ENCODE data around the gene CCDC27. TPM values are rescaled to one million over a fixed set of nuclear protein-coding genes. Genes with fewer than 3 reads are reported as not detected.

CCDC27 gene
- total and polyA plus RNA-seq, 4 experiments from 2014 or later = not detected

DNA sequence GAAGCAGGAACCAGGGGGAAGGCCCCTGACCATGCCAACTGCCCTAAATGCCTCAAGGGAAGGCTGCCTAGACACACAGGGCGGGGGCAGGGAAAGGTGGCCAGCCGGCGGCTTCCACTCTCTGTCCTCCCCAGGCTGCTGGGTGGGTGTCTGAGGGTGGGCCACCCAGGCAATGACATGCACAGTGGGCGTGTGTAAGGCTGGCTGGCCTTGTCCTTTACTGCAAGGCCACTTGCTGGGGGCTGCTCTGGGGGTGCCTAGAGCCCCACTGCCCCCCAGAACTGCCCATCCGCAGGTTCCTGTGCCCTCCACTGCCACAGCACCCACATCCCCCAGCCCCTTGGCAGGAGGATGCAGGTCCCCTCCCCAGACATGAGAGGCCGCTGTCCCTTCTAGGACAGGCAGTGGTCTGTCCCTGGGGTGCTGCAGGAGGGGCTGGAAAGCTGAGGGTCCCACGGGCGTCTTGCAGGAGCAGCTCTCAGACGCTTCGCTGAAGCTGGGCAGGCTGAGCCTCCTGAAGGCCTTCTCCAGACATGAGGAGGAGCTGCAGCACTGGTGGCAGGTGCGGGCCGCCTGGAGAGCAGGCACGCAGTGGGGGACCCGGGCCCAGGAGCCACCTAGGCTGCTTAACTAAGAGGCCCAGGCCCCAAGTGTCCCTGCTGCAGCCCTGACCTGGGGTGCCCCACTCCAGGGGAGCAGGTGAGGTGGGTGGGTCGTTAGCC is 10.1 kb downstream of the CCDC27 start:
- no peaks in the 10 kb centered on the region for H3K36me3 Mint-ChIP-seq
- intact Hi-C loops (cut with micrococcal nuclease) = no loop called here
- H3K27me3 ChIP-seq (ENCODE audit: insufficient read depth, low read length) = no peaks in the 10 kb centered on the region
- no peaks in the 10 kb centered on the region for H3K36me3 ChIP-seq (ENCODE audit: insufficient read depth, low read length)
- H3K4me1 ChIP-seq (ENCODE audit: insufficient read depth, low read length) = no peaks in the 10 kb centered on the region
- no peak overlapping the region for H3K27ac ChIP-seq (ENCODE audit: low read depth, low read length)
- peaks cover 0 to 3% (median 0%) of the 10 kb centered on the region in 8 donors for H3K9me3 Mint-ChIP-seq
- H3K4me3 Mint-ChIP-seq = no peak overlapping the region
- ChIA-PET POLR2A (ENCODE audit: partially characterized antibody) (no interaction called here), CTCF (ENCODE audit: partially characterized antibody) (no interaction called here)
- no peaks in the 10 kb centered on the region for H3K9me3 ChIP-seq (ENCODE audit: control insufficient read depth in 1 of 2, low read length in 2 of 2)
- no peaks in the 10 kb centered on the region for H3K4me1 Mint-ChIP-seq
- no peak for DNase-seq
- H3K27me3 Mint-ChIP-seq = peaks cover 18 to 19% of the 10 kb centered on the region in 2 donors
- H3K4me3 ChIP-seq (ENCODE audit: low read length in 2 of 2) = no peak overlapping the region
- no peak overlapping the region for H3K27ac Mint-ChIP-seq

- no peak for DNase-seq
- H3K27me3 Mint-ChIP-seq = peaks cover 19 to 22% of the 10 kb centered on the region in 2 donors
- Histone ChIP-seq H3K9me3 (ENCODE audit: control insufficient read depth in 1 of 2, low read length in 2 of 2) (no peaks in the 10 kb centered on the region), H3K27me3 (ENCODE audit: insufficient read depth, low read length) (no peaks in the 10 kb centered on the region), H3K4me1 (ENCODE audit: insufficient read depth, low read length) (no peaks in the 10 kb centered on the region), H3K36me3 (ENCODE audit: insufficient read depth, low read length) (no peaks in the 10 kb centered on the region), H3K27ac (ENCODE audit: low read depth, low read length) (no peak overlapping the region), H3K4me3 (ENCODE audit: low read length in 2 of 2) (no peak overlapping the region)
- H3K4me3 Mint-ChIP-seq = no peak overlapping the region
- intact Hi-C loops (cut with micrococcal nuclease) = no loop called here
- CTCF ChIA-PET (ENCODE audit: partially characterized antibody) = no interaction called here
- no peaks in the 10 kb centered on the region for H3K36me3 Mint-ChIP-seq
- peaks cover 0 to 3% (median 0%) of the 10 kb centered on the region in 8 donors for H3K9me3 Mint-ChIP-seq
- H3K4me1 Mint-ChIP-seq = no peaks in the 10 kb centered on the region
- POLR2A ChIA-PET (ENCODE audit: partially characterized antibody) = no interaction called here
- no peak overlapping the region for H3K27ac Mint-ChIP-seq
Measured at GRCh38 chr1:3762873-3763228, 10.6 kb downstream of the CCDC27 start.

GRCh38 chr1:3763351-3764125 is 11.3 kb downstream of the CCDC27 start:
- ChIA-PET CTCF (ENCODE audit: partially characterized antibody) (no interaction called here), POLR2A (ENCODE audit: partially characterized antibody) (no interaction called here)
- Histone ChIP-seq H3K9me3 (ENCODE audit: control insufficient read depth in 1 of 2, low read length in 2 of 2) (no peaks in the 10 kb centered on the region), H3K27me3 (ENCODE audit: insufficient read depth, low read length) (no peaks in the 10 kb centered on the region), H3K4me3 (ENCODE audit: low read length in 2 of 2) (no peak overlapping the region), H3K4me1 (ENCODE audit: insufficient read depth, low read length) (no peaks in the 10 kb centered on the region), H3K36me3 (ENCODE audit: insufficient read depth, low read length) (no peaks in the 10 kb centered on the region), H3K27ac (ENCODE audit: low read depth, low read length) (no peak overlapping the region)
- H3K4me1 Mint-ChIP-seq = no peaks in the 10 kb centered on the region
- H3K4me3 Mint-ChIP-seq = no peak overlapping the region
- no peak overlapping the region for H3K27ac Mint-ChIP-seq
- no peaks in the 10 kb centered on the region for H3K36me3 Mint-ChIP-seq
- DNase-seq = no peak
- intact Hi-C loops (cut with micrococcal nuclease) = no loop called here
- H3K9me3 Mint-ChIP-seq = peaks cover 0 to 3% (median 0%) of the 10 kb centered on the region in 8 donors
- H3K27me3 Mint-ChIP-seq = peaks cover 18 to 22% of the 10 kb centered on the region in 2 donors

DNA sequence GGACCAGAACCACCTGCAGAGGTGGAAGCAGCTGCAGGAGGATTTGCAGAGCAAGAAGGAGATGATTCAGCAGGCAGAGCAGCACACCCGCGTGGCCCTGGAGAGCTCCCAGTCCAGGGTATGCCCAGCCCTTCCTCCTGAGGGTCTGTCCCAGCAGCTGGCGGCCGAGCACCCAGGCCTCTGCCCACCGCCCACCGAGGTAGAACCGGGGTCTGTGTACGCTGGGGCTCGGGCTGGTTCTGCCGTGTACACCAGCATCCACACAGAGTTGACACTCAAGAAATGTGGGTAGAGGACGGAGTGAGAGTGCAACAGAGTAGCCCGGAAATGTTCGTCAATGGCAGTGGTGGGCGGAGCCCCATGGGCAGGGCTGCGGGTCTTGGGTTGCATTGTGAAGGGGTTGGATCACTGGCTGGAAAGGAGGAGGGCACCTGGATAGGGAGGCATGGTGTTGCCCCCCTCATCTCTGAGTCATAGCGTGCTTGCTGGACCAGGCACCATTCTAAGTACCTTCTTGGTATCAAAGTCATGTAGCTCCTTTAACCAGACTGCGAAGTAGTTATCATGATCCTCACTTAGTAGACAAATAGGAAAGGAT is 15.2 kb downstream of the CCDC27 start:
- Mint-ChIP-seq H3K9me3 (no peaks in the 10 kb centered on the region), H3K27ac (no peak overlapping the region), H3K36me3 (no peaks in the 10 kb centered on the region), H3K4me1 (peaks cover 2 to 10% (median 6%) of the 10 kb centered on the region in 4 donors), H3K4me3 (no peak overlapping the region), H3K27me3 (peaks cover 4 to 14% of the 10 kb centered on the region in 2 donors)
- DNase-seq = no peak
- H3K36me3 ChIP-seq (ENCODE audit: insufficient read depth, low read length) = no peaks in the 10 kb centered on the region
- POLR2A ChIA-PET (ENCODE audit: partially characterized antibody) = interaction anchor here (0.6 kb wide), 1 partner anchor 20 kb away, joined by 3 read pairs; no protein-coding TSS in a partner anchor
- CTCF ChIA-PET (ENCODE audit: partially characterized antibody) = no interaction called here
- H3K27ac ChIP-seq (ENCODE audit: low read depth, low read length) = no peak overlapping the region
- H3K4me3 ChIP-seq (ENCODE audit: low read length in 2 of 2) = no peak overlapping the region
- no peaks in the 10 kb centered on the region for H3K27me3 ChIP-seq (ENCODE audit: insufficient read depth, low read length)
- peaks cover 9% of the 10 kb centered on the region for H3K4me1 ChIP-seq (ENCODE audit: insufficient read depth, low read length)
- no peaks in the 10 kb centered on the region for H3K9me3 ChIP-seq (ENCODE audit: control insufficient read depth in 1 of 2, low read length in 2 of 2)
- intact Hi-C loops (cut with micrococcal nuclease) = no loop called here

DNA sequence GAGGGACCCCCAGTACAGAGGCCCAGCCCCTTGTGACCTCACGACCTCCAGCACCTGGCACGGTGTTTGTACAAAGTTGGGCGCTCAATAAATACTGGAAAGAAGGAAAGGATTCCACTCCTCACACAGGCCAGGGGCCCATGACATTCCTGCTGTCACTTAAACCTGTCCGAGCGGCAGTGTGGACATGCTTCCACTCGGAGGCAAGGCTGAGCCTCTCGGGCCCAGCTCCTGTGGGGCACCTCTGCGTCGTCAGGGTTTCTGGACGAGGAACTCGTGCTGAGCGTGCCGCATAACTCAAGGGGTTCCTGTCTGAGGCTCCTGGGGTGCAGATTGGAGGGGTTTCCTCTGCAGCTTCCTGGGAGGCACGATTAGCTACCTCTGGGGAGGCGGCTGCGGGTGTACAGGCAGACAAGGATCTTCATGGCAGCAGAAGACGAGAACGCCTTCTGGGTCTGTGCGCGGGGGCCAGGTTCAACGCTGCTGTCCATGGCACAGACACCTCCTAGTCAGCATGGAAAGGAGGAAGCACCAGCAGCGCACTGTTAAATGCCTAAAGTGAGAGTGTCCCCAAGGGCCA is 16.7 kb downstream of the CCDC27 start:
- Histone ChIP-seq H3K36me3 (ENCODE audit: insufficient read depth, low read length) (no peaks in the 10 kb centered on the region), H3K4me1 (ENCODE audit: insufficient read depth, low read length) (peaks cover 16% of the 10 kb centered on the region), H3K27me3 (ENCODE audit: insufficient read depth, low read length) (no peaks in the 10 kb centered on the region), H3K9me3 (ENCODE audit: control insufficient read depth in 1 of 2, low read length in 2 of 2) (no peaks in the 10 kb centered on the region), H3K4me3 (ENCODE audit: low read length in 2 of 2) (no peak overlapping the region), H3K27ac (ENCODE audit: low read depth, low read length) (no peak overlapping the region)
- Mint-ChIP-seq H3K4me1 (peaks cover 2 to 13% (median 6%) of the 10 kb centered on the region in 4 donors), H3K27me3 (peaks cover 4 to 14% of the 10 kb centered on the region in 2 donors), H3K4me3 (no peak overlapping the region), H3K27ac (no peak overlapping the region), H3K36me3 (no peaks in the 10 kb centered on the region), H3K9me3 (no peaks in the 10 kb centered on the region)
- CTCF ChIA-PET (ENCODE audit: partially characterized antibody) = interaction anchor here (1.1 to 1.2 kb wide), 2 partner anchors 12 to 44 kb away, joined by 3 to 4 read pairs; no protein-coding TSS in a partner anchor
- POLR2A ChIA-PET (ENCODE audit: partially characterized antibody) = no interaction called here
- intact Hi-C loops (cut with micrococcal nuclease) = no loop called here
- DNase-seq = no peak

DNA sequence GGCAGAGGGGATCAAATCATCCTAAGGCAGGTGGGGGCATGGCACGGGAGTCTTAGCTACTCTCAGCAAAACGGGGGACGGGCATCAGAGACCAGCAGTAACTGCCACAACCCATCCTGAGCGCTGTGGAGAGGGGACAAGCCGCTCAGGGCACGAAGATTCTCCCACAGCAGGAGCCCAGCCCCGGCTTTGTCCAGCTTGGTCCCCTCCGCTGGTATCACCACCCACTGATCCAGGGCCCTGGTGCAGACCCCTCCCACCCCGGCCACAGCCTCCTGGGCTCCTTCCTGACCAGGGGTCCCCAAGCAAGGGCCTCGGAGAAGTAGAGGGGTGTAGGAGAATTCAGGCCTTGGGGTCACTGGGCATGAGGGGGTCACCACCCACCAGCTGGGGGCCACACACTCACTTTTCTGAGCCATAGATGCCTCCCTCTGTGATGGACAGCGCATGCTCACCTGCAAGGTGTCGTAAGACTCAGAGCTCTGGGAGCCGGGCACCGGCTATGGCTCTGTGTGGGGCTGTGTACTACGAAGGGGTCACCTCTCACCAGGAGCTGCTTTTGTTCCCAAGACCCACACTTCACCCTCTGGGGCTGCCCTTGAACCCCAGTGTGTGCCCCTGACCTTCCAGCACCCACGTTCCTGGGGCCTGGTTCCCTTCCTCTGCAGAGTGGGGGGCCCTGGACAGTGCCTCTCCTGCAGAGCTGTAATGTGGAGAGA is 18.0 kb downstream of the CCDC27 start:
- peaks cover 2 to 17% (median 6%) of the 10 kb centered on the region in 4 donors for H3K4me1 Mint-ChIP-seq
- H3K36me3 Mint-ChIP-seq = no peaks in the 10 kb centered on the region
- Histone ChIP-seq H3K27me3 (ENCODE audit: insufficient read depth, low read length) (no peaks in the 10 kb centered on the region), H3K4me3 (ENCODE audit: low read length in 2 of 2) (no peak overlapping the region), H3K27ac (ENCODE audit: low read depth, low read length) (no peak overlapping the region), H3K36me3 (ENCODE audit: insufficient read depth, low read length) (no peaks in the 10 kb centered on the region), H3K4me1 (ENCODE audit: insufficient read depth, low read length) (peaks cover 19% of the 10 kb centered on the region), H3K9me3 (ENCODE audit: control insufficient read depth in 1 of 2, low read length in 2 of 2) (no peaks in the 10 kb centered on the region)
- H3K9me3 Mint-ChIP-seq = no peaks in the 10 kb centered on the region
- no peak for DNase-seq
- POLR2A ChIA-PET (ENCODE audit: partially characterized antibody) = no interaction called here
- H3K27ac Mint-ChIP-seq = no peak overlapping the region
- peak overlapping the region in 6 of 8 donors; percentile 17 to 55 (median 44) for H3K4me3 Mint-ChIP-seq
- CTCF ChIA-PET (ENCODE audit: partially characterized antibody) = no interaction called here
- intact Hi-C loops (cut with micrococcal nuclease) = no loop called here
- H3K27me3 Mint-ChIP-seq = peaks cover 0 to 10% of the 10 kb centered on the region in 2 donors

Data from CD4-positive, alpha-beta memory T cell (primary cell).